Measurements from ENCODE around the gene WIPF3.
"Not testable (repeated sequence)": the region's sequence is repeated elsewhere in the genome, so short reads cannot be mapped to it uniquely, and the experiment has no call there.

The WIPF3 gene

DNA sequence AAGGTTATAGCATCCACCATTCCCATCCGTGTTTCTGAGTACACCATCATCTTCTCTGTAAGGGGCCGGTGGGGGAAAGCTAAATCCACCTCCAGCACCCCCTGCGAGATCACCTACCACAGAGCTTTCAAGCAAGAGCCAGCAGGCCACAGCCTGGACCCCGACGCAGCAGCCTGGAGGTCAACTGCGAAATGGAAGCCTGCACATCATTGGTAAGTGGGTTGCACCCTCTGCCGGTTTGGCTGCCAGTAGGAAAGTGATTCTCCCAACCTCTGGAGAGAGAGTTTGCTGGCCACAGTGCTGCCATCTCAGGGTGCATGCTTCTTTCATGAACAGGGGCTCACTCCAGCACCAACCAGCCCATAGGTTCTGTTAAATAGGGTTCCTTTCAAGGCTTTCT is 81.7 kb downstream of the WIPF3 start:
- no peak for DNase-seq (ENCODE audit: low read depth in 2 of 2)
- TF ChIP-seq, protein P1, sequence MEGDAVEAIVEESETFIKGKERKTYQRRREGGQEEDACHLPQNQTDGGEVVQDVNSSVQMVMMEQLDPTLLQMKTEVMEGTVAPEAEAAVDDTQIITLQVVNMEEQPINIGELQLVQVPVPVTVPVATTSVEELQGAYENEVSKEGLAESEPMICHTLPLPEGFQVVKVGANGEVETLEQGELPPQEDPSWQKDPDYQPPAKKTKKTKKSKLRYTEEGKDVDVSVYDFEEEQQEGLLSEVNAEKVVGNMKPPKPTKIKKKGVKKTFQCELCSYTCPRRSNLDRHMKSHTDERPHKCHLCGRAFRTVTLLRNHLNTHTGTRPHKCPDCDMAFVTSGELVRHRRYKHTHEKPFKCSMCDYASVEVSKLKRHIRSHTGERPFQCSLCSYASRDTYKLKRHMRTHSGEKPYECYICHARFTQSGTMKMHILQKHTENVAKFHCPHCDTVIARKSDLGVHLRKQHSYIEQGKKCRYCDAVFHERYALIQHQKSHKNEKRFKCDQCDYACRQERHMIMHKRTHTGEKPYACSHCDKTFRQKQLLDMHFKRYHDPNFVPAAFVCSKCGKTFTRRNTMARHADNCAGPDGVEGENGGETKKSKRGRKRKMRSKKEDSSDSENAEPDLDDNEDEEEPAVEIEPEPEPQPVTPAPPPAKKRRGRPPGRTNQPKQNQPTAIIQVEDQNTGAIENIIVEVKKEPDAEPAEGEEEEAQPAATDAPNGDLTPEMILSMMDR (IDR thresholded peaks at IDR 0.05; ENCODE audit: low read depth, low read length), result no peak
- no peak overlapping the region for H3K4me3 ChIP-seq (replicated peaks in 1 of 2; ENCODE audit: low read depth in 2 of 2, low read length in 2 of 2)

DNA sequence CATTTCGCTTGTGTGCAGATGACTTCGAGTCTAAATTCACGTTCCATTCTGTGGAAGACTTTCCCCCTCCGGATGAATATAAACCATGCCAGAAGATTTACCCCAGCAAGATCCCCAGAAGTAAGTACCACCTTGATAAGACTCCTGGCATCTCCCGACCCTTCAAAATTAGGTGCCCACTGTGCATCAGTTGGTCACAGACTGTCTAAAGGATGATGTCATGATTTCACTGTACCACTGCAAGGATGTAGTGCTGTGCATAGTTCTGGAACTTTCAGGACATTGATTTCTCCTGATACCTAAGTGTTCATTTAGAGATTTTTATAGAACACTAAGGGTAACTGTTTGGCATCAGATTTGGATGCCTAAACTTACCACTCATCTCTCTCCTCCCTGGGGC is 83.0 kb downstream of the WIPF3 start:
- no peak overlapping the region for H3K4me3 ChIP-seq (replicated peaks in 1 of 2; ENCODE audit: low read depth in 2 of 2, low read length in 2 of 2)
- TF ChIP-seq, protein P1 (IDR thresholded peaks at IDR 0.05; ENCODE audit: low read depth, low read length), result no peak
- DNase-seq (ENCODE audit: low read depth in 2 of 2), result no peak

DNA sequence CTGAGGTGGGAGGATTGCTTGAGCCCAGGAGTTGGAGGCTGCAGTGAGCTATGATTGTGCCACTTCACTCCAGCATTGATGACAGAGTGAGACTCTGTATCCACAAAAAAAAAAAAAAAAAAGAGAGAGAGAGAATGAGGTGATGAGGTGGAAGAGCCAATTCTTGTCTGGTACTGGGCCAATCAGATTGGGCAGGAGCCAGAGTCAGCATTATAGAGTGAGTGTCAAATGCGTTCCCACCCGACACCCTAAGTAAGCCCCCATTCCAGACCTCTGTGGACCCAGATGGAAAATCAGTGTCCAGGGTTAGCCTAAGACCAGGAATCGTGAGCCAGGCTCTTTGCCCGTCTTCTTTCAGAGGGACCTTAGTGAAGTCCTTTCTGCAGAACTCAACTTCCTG is 83.9 kb downstream of the WIPF3 start:
- no peak for DNase-seq (ENCODE audit: low read depth in 2 of 2)
- H3K4me3 ChIP-seq (replicated peaks in 1 of 2; ENCODE audit: low read depth in 2 of 2, low read length in 2 of 2), result no peak overlapping the region
- TF ChIP-seq, protein P1 (IDR thresholded peaks at IDR 0.05; ENCODE audit: low read depth, low read length), result no peak

DNA sequence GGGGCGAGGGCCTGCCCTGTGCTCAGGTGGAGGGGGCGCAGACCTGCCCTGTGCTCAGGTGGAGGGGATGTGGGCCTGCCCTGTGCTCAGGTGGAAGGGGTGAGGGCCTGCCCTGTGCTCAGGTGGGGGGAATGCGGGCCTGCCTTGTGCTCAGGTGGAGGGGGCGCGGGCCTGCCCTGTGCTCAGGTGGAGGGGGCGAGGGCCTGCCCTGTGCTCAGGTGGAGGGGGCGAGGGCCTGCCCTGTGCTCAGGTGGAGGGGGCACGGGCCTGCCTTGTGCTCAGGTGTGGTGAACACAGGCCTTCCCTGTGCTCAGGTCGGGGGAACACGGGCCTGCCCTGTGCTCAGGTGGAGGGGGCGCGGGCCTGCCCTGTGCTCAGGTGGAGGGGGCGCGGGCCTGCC is 84.5 kb downstream of the WIPF3 start:
- DNase-seq (ENCODE audit: low read depth in 2 of 2); H3K4me3 ChIP-seq (replicated peaks in 1 of 2; ENCODE audit: low read depth in 2 of 2, low read length in 2 of 2): not testable (repeated sequence)

DNA sequence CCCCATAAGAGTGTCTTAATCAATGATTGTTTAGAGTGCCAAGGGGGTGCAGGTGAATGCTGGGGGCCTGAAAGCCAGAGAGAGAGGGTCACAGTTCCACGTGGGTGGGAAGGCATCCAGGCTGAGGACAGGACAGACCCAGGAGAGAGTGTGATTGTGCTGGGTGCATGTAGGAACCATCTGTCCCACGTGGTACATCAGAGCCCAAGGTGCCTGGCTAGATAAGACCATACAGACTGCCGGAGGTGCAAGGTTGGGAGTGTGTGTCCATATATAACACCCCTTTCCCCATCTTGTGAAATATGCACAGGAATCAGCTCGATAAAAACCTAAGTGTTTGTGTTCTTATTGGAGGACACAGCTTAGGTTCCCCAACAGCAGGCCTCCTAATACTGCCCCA is 85.5 kb downstream of the WIPF3 start:
- H3K4me3 ChIP-seq (replicated peaks in 1 of 2; ENCODE audit: low read depth in 2 of 2, low read length in 2 of 2), result no peak overlapping the region
- TF ChIP-seq, protein P1 (IDR thresholded peaks at IDR 0.05; ENCODE audit: low read depth, low read length), result no peak
- no peak for DNase-seq (ENCODE audit: low read depth in 2 of 2)

DNA sequence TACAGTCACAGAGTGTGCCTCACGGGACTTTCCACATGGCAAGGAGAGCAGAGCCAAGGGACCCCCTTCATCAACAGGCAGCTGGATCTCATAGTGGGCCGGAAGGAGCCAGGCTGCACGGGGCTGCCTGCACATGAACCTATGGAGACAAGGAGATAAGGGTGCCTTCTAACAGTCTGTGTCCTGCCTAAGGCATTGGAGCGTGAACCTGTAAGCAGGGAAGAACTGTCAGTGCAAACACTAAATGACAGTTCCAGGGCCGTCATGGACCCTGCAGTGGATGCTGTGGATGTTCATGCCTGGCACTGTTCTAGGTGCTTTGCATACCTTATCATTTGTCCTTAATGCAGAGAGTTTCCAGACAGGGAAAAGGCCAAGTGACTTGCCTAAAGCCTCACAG is 85.9 kb downstream of the WIPF3 start:
- TF ChIP-seq, protein P1 (IDR thresholded peaks at IDR 0.05; ENCODE audit: low read depth, low read length), result no peak

DNA sequence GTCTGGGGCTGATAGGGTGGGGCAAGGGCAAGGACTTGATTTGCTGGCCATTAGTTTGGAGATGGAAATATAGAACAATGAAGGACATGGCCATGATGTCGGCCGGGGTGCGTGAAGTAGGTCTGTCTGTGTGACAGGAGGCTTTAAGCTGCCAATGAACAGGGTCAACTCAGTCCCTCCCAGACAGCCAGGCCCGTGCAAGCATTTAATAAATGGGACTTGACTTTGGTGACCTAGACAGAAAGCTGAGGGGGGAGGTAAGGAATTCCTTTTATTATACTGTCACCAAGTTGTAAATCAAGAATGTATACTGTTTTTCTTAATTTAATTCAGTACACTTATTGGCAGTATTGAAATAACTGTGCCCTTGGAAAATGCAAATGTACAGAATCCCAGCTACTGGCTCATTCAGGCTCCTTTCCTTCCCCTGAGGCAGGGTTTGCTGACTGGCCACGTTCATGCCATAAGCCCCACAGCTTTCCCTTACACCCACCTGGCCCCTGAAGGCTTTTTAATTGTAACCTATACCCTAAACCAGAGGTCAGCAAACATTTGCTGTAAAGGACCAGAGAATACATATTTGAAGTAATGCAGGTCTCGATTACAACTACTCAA is 87.2 kb downstream of the WIPF3 start:
- DNase-seq (ENCODE audit: low read depth in 2 of 2), result no peak
- TF ChIP-seq, protein P1 (IDR thresholded peaks at IDR 0.05; ENCODE audit: low read depth, low read length), result no peak
- H3K4me3 ChIP-seq (replicated peaks in 1 of 2; ENCODE audit: low read depth in 2 of 2, low read length in 2 of 2), result no peak overlapping the region

More for the DNA sequence above, 85.9 kb downstream of the WIPF3 start:
- DNase-seq (ENCODE audit: low read depth in 2 of 2), result no peak
- no peak overlapping the region for H3K4me3 ChIP-seq (replicated peaks in 1 of 2; ENCODE audit: low read depth in 2 of 2, low read length in 2 of 2)
